HG02642 (cell line): ENCODE measurements around the gene FRMPD2.
"Not testable (repeated sequence)": the region's sequence is repeated elsewhere in the genome, so short reads cannot be mapped to it uniquely, and the experiment has no call there.

Experiments used
- ATAC-seq: cut with Tn5 transposase; IDR thresholded peaks from one replicate; pipeline ENCODE4 v1.9.1; 2021; ENCODE audit warnings: mild to moderate bottlenecking; ENCODE audit not compliant: unreplicated experiment, poor library complexity

The FRMPD2 gene

DNA sequence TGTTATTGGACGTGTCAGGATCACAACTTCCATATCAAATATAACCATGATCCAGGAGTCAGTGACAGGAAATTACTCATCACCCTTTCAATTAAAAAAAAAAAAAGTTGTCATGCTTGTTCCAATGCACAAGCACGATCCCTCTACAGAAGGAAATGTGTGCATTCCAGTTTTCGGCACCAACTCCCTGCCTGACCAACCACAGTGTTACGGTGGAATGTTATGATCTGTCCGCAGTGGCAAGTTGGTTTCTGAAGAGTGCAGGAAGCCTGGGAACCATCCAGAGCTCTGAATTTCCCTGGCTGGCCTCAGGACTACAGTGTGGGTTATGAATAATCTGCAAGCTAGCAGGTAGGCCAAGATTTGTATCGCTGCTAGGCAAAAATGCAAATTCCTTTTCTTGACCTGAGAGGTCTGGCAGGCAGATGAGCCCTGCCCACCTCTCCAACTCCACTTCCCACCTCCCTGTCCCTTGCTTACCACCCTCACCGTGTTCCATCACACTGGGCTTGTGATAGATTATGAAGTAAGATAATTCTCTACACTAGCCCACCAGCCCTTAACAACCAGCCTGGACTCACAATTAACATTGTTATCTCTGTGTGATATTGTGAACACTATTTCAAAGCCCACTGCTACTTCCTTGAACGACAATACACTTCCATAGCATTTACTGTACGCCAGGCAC lies 20.4 kb downstream of the FRMPD2 start:
- ATAC-seq: no peak

- no peak for ATAC-seq
Measured at GRCh38 chr10:48252354-48252650, 22.2 kb downstream of the FRMPD2 start.

GRCh38 chr10:48251525-48252353 lies 22.8 kb downstream of the FRMPD2 start:
- ATAC-seq: no peak

GRCh38 chr10:48251152-48251524 lies 23.4 kb downstream of the FRMPD2 start:
- ATAC-seq: no peak

- ATAC-seq: no peak
Measured at GRCh38 chr10:48249763-48250351, 24.6 kb downstream of the FRMPD2 start.

- ATAC-seq: no peak
Measured at GRCh38 chr10:48249004-48249762, 25.3 kb downstream of the FRMPD2 start.

DNA sequence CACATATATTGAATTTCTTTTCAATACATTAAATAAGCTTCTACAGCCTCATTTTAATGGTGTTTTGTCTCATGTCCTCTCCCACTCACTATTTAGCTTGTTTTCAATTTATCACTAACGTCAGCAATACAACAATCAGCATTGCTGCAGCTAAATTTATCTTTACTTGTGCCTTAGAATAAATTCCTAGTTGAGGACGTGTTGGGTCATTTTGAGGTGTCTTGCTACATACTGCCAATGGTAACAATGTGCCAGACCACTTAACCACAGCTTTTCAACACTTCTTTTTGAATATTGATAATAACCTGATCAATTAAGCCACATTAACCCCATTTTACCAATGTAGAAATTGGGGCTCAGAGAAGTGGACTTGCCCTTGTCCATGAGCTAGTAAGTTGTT lies 26.0 kb downstream of the FRMPD2 start:
- no peak for ATAC-seq

DNA sequence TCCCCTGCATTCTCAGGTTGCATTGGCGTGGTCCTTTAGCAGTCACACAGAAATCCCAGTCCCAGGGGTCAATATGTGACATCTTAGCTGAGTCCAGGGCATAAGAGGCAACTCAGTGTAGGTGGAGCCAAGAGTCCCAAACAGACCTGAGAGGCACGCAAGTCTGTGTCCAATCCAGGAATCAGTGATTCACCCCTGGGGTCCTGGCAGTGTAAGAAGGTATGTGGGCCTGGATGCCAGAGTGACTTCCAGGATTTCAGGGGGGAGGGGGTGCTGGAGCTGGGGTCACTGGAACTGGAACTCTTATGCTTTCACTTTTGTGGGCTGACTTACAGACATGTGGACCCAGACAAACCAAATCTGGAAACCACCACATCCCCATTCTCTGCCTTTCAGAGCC lies 26.8 kb downstream of the FRMPD2 start:
- ATAC-seq: no peak

GRCh38 chr10:48246501-48246900 lies 28.0 kb downstream of the FRMPD2 start:
- ATAC-seq: no peak

DNA sequence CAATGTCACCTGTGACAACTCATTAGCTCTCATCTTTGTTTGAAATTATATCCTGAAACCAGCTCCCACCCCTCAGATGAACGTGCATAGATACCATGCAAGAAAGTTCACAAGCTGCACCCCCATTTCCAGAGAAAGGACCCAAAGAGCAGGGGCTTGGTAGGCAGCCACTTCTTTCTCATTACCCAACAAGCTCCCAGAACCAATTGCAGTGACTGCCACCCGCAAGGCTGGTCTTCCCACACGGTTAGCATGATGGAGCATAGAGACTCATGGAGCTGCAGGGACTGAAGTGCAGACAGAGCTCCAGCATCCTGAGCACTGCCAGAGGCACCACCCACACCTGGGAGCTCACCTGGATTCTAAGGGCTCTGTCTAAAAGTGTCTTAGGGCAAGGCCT lies 28.5 kb downstream of the FRMPD2 start:
- ATAC-seq: no peak

DNA sequence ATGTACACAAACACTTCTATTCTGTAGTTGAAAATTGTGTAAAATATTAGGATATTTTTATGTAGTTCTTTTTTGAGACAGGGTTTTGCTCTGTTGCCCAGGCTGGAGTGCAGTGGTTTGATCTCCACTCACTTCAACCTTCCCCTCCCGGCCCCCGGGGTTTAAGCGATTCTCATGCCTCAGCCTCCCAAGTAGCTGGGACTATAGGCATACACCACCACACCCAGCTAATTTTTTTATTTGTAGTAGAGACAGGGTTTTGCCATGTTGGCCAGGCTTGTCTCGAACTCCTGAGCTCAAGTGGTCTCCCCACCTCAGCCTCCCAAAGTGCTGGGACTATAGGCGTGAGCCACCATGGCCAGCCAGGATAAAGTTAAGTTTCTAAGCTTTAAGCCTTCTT lies 30.6 kb downstream of the FRMPD2 start:
- not testable (repeated sequence) for ATAC-seq

DNA sequence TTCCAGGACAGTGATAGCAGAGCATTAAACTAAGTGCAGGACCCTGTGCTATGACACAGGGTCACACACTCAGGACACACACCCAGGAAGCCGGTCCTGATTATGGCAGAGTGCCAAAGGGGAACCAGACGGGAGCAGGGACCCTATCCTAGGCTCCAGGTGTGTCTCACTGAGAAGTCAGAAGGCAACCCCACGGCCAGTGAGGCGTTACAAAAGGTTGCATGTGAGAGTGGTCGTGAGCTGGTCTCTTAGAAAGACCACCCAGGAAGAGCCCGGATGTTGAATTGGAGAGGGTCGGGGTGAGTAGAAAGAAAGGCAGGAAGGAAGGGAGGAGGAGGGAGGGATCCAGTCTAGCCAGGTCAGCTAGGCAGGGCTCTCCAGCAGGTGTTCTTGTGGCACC lies 31.0 kb downstream of the FRMPD2 start:
- no peak for ATAC-seq

DNA sequence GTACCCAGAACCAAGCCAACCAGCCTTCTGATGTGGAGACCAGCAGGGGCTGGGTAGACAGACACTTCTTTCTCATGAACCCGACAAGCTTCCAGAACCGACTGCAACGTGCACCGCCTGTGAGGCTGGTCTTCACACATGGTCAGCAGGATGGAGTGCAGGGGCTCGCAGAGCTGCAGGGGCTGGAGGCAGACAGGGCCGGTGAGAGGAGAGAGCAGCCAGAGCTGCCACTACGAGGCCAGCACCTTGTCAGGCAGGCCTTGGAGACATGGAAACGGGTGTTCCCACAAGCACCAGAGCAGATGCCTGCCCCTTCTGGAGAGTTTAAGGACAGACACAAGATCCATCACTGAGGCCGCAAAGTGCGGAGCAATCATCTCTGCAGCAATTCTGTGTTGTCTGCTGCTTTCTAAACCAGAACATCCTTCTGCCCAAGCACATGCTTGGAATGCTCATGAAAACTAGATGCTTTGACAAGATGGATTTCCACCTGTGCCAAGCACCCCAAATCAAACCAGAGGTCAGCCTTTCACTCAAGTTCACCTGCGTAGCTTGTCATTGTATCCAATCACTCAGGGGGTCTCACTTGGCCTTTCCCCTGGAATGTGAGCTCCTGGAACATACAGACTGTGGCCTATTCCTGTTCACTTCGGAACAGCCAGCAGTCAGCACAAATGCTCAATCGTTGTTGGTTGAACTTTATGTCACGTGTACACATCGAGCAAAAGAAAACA lies 32.2 kb downstream of the FRMPD2 start:
- ATAC-seq: no peak

DNA sequence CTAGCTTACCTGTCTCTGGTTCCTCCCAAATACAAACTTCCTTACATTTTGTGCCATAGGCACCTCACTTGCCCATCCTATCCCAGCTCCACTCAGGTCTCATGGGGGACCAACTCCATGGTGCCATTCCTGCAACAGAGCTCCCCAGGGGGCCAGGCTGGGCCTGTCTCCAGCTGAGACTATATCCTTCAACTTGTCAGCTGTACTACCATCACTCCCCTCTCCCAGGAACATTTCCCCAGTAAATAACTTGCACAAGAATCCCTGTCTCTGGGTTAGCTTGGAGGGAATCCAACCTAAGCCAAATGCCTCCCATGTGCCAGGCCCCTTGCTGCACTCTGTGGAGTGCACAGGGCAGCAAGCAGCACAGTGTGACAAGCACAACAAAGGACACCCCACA lies 33.2 kb downstream of the FRMPD2 start:
- no peak for ATAC-seq

GRCh38 chr10:48240196-48240595 lies 34.3 kb downstream of the FRMPD2 start:
- no peak for ATAC-seq

GRCh38 chr10:48239618-48240017 lies 34.9 kb downstream of the FRMPD2 start:
- no peak for ATAC-seq

- no peak for ATAC-seq
Measured at GRCh38 chr10:48238826-48239520, 35.5 kb downstream of the FRMPD2 start.

DNA sequence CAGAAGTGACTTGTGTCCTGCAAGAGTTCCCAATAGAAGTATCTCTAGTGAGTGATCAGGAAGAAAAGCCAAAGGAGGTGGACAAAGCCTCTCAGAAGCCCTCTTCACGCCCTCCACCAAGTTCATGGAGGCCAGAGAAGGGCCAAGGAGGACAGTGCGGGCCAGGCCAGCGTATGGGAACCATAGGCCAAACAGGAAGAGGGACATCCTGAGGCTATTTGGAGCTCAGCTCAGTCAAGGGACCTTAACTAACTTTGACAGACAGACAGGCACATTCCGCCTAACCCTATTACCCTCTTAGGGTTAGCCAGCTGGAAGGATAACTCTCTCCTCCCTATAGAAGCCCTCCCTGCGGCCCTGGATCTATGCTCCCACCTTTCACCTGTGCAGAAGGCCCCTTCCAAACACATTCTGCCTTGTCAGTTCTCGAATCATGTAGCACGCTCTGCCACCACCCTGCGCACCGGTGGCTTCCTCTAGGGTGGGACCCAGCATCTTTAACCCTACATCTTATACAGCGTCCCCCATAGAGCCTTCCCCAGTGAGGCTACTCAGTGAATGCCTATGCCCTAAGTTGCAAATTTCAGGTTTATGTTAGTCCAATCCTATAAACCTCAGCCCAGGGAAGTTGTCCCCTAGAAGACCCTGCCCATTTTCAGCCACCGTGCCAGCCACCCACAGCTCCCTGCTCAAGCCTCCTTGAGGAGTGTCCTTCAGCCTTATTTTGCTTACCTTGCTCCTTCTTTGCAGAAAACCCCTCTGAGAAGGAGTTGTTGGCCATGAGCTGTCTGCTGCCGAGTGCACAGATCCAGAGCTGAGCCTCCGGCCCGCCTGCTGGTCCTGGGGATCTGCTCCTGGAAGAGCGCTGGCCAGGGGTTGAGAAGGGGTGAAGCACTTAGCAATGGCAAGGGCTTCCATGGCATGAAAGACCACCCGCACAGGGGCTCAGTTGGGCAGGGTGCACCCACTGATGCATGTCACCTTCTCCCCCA lies 36.9 kb downstream of the FRMPD2 start:
- no peak for ATAC-seq

DNA sequence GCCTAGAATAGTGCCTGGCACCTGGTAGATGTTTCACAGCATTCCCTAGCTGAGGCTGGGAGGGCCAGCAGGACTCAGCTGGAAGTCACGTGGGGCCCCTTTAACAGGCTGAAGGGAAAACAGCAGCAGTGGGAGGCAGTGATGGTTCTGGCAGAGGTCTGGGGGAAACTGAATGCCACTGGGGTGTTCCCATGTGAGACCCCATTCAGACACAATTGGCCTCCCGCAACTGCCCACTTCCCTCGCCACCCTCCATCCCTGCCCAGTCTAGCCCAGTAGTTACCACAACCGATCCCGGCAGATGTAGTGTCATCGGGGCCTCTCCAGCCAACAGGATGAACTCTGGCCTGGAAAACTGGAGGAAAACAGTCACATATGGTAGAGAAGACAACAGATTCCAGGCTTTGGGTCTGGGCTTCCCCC lies 38.3 kb downstream of the FRMPD2 start:
- no peak for ATAC-seq
